H4 (cell line): ENCODE data around the gene PITPNC1. TPM values are rescaled to one million over a fixed set of nuclear protein-coding genes. Genes with fewer than 3 reads are reported as not detected.
"Not testable (repeated sequence)": the region's sequence is repeated elsewhere in the genome, so short reads cannot be mapped to it uniquely, and the experiment has no call there.

Experiments
- DNase-seq: peaks from one replicate; pipeline ENCODE4 v3.0.0-alpha.2; 2015; ENCODE audit warnings: low spot score
- total RNA-seq: library from RNA; depleted of rRNA; stranded (reverse); fragments of >200 nt; shearing (Covaris generic); gene quantifications from 2 replicates; pipeline ENCODE4 v1.2.3, GENCODE V29; 2014; rRNA removed

The PITPNC1 gene
- total RNA-seq, 1 experiment from 2014 or later: 6.3 TPM

GRCh38 chr17:67725373-67725791 is 348.3 kb downstream of the PITPNC1 start:
- DNase-seq: no peak

GRCh38 chr17:67725807-67726206 is 348.7 kb downstream of the PITPNC1 start:
- DNase-seq: no peak

GRCh38 chr17:67727152-67728039 is 350.3 kb downstream of the PITPNC1 start:
- not testable (repeated sequence) for DNase-seq

GRCh38 chr17:67729903-67730302 is 352.8 kb downstream of the PITPNC1 start:
- DNase-seq: no peak

GRCh38 chr17:67730731-67731130 is 353.6 kb downstream of the PITPNC1 start:
- no peak for DNase-seq

GRCh38 chr17:67733449-67733848 is 356.4 kb downstream of the PITPNC1 start:
- no peak for DNase-seq

- DNase-seq: no peak
These were observed 360.1 kb downstream of the PITPNC1 start for GRCh38 chr17:67737145-67737544.

- DNase-seq: no peak
These were observed 364.9 kb downstream of the PITPNC1 start for GRCh38 chr17:67742025-67742424.

Other genes with a start within 250 kb of the PITPNC1 start
- gene HELZ, start 132.1 kb upstream of the PITPNC1 start, total RNA-seq: 21.7 and 29.0 TPM in 2 replicates
- 45.9 and 55.4 TPM in 2 replicates for gene PSMD12, start 10.7 kb upstream of the PITPNC1 start, total RNA-seq